Muscle of back (tissue), 10 donors: ENCODE measurements around the gene BEND6. TPM values are rescaled to one million over a fixed set of nuclear protein-coding genes. Genes with fewer than 3 reads are reported as not detected.

Experiments used
- polyA plus RNA-seq, 10 donors: library from polyadenylated mRNA; unstranded; fragments of 120-200 nt; gene quantifications; one replicate each; pipeline ENCODE4 v1.2.1, GENCODE V29; 2013; ENCODE audit not compliant: insufficient read length in 10 of 10

Gene BEND6
- polyA plus RNA-seq, 10 donors, result 0.43 to 1.8 (median 0.64) TPM

Other genes with a start within 250 kb of the BEND6 start
- 10 to 100 TPM; 11.7 to 17.7 (median 13.9) TPM for gene KIAA1586, start 91.6 kb downstream of the BEND6 start, polyA plus RNA-seq
- 10 to 100 TPM; 17.4 to 32.0 (median 24.9) TPM for gene ZNF451, start 135.1 kb downstream of the BEND6 start, polyA plus RNA-seq
- 10 to 100 TPM in 9 of 10 donors, 1 to 10 TPM in 1; 9.2 to 14.7 (median 11.0) TPM for gene BAG2, start 217.2 kb downstream of the BEND6 start, polyA plus RNA-seq